ENCODE measurements around the gene GPR35.

Gene GPR35

DNA sequence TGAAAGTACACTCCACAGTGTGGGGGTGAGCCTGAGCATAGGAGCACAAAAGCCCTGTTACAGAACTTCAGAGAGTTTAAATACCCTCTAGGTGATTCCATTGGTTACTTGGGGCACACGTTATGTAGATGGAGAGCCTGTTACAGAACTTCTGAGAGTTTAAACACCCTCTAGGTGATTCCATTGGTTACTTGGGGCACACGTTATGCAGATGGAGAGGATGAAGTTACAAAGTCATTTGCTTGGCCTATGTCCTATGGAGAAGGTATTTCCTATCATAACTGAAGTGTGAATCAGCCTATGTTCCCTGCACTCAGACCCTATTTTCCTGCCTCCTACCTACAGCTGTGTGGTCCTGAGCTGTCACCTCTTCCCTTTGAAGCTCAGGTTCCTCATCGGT lies 42.5 kb upstream of the GPR35 start (continued):
- TF ChIP-seq, protein P1, sequence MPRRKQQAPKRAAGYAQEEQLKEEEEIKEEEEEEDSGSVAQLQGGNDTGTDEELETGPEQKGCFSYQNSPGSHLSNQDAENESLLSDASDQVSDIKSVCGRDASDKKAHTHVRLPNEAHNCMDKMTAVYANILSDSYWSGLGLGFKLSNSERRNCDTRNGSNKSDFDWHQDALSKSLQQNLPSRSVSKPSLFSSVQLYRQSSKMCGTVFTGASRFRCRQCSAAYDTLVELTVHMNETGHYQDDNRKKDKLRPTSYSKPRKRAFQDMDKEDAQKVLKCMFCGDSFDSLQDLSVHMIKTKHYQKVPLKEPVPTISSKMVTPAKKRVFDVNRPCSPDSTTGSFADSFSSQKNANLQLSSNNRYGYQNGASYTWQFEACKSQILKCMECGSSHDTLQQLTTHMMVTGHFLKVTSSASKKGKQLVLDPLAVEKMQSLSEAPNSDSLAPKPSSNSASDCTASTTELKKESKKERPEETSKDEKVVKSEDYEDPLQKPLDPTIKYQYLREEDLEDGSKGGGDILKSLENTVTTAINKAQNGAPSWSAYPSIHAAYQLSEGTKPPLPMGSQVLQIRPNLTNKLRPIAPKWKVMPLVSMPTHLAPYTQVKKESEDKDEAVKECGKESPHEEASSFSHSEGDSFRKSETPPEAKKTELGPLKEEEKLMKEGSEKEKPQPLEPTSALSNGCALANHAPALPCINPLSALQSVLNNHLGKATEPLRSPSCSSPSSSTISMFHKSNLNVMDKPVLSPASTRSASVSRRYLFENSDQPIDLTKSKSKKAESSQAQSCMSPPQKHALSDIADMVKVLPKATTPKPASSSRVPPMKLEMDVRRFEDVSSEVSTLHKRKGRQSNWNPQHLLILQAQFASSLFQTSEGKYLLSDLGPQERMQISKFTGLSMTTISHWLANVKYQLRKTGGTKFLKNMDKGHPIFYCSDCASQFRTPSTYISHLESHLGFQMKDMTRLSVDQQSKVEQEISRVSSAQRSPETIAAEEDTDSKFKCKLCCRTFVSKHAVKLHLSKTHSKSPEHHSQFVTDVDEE (CRISPR knock-in tag; IDR thresholded peaks at IDR 0.05) = no peak
- TF ChIP-seq ZC3H10 (CRISPR knock-in tag; IDR thresholded peaks at IDR 0.05) (no peak), ZFP30 (CRISPR knock-in tag; IDR thresholded peaks at IDR 0.05) (no peak), TOX (CRISPR knock-in tag; IDR thresholded peaks at IDR 0.05; ENCODE audit: borderline replicate concordance) (no peak), PATZ1 (CRISPR knock-in tag; IDR thresholded peaks at IDR 0.05; ENCODE audit: borderline replicate concordance) (no peak), ZFP3 (CRISPR knock-in tag; IDR thresholded peaks at IDR 0.05) (no peak)

DNA sequence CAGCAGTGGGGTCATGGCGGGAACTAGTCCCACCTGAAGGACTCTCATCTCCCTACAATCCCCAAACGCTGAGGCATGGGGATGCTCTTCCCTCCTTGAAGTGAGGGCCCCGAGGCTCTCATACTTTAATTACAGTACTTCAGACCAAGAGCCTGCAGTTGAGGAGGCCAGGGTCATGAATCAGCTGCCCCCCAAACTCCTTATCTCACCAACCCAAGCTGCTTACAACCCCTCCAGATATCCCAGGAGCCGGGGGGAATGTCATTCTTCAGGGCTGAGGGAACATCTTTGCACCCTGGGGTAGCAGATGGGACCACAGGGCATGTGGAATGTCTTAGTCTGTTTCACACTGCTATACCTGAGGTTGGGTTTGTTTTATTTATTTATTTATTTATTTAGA lies 41.5 kb upstream of the GPR35 start:
- no peak for ATAC-seq
- no peak for TF ChIP-seq ZNF70 (CRISPR knock-in tag; IDR thresholded peaks at IDR 0.05)

GRCh38 chr2:240584486-240585031 lies 40.7 kb upstream of the GPR35 start:
- TF ChIP-seq ISL1 (CRISPR knock-in tag; IDR thresholded peaks at IDR 0.05) (no peak), PPARA (CRISPR knock-in tag; IDR thresholded peaks at IDR 0.05; ENCODE audit: borderline replicate concordance) (no peak), POU6F1 (CRISPR knock-in tag; IDR thresholded peaks at IDR 0.05; ENCODE audit: borderline replicate concordance, low read depth) (no peak), ZFP30 (CRISPR knock-in tag; IDR thresholded peaks at IDR 0.05) (no peak), GLIS3 (CRISPR knock-in tag; IDR thresholded peaks at IDR 0.05) (no peak), SNAI2 (CRISPR knock-in tag; IDR thresholded peaks at IDR 0.05) (no peak), CSRNP3 (CRISPR knock-in tag; IDR thresholded peaks at IDR 0.05) (no peak), ZFP3 (CRISPR knock-in tag; IDR thresholded peaks at IDR 0.05) (no peak), OSR1 (CRISPR knock-in tag; IDR thresholded peaks at IDR 0.05) (no peak), ZC3H10 (CRISPR knock-in tag; IDR thresholded peaks at IDR 0.05) (no peak), TOX (CRISPR knock-in tag; IDR thresholded peaks at IDR 0.05; ENCODE audit: borderline replicate concordance) (no peak), ZNF70 (CRISPR knock-in tag; IDR thresholded peaks at IDR 0.05) (no peak), RARB (CRISPR knock-in tag; IDR thresholded peaks at IDR 0.05) (no peak), ESRRG (CRISPR knock-in tag; IDR thresholded peaks at IDR 0.05) (no peak), ZNF8 (CRISPR knock-in tag; IDR thresholded peaks at IDR 0.05) (no peak), ARNTL (CRISPR knock-in tag; IDR thresholded peaks at IDR 0.05; ENCODE audit: borderline replicate concordance, low read depth) (no peak), TCF4 (CRISPR knock-in tag; IDR thresholded peaks at IDR 0.05; ENCODE audit: borderline replicate concordance) (no peak), PATZ1 (CRISPR knock-in tag; IDR thresholded peaks at IDR 0.05; ENCODE audit: borderline replicate concordance) (no peak)
- TF ChIP-seq, protein P2, sequence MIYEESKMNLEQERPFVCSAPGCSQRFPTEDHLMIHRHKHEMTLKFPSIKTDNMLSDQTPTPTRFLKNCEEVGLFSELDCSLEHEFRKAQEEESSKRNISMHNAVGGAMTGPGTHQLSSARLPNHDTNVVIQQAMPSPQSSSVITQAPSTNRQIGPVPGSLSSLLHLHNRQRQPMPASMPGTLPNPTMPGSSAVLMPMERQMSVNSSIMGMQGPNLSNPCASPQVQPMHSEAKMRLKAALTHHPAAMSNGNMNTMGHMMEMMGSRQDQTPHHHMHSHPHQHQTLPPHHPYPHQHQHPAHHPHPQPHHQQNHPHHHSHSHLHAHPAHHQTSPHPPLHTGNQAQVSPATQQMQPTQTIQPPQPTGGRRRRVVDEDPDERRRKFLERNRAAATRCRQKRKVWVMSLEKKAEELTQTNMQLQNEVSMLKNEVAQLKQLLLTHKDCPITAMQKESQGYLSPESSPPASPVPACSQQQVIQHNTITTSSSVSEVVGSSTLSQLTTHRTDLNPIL (CRISPR knock-in tag; IDR thresholded peaks at IDR 0.05; ENCODE audit: low read depth) = no peak
- TF ChIP-seq, protein P1 (CRISPR knock-in tag; IDR thresholded peaks at IDR 0.05) = no peak
- no peak for ATAC-seq
